Renal cortex interstitium (tissue), 15 donors: ENCODE results near the gene L3MBTL3. TPM values are rescaled to one million over a fixed set of nuclear protein-coding genes. Genes with fewer than 3 reads are reported as not detected.

ENCODE experiments used
- DNase-seq, 11 donors: peaks; one replicate each; pipeline ENCODE4 v3.0.0-alpha.2; 2013; ENCODE audit warnings: low read depth in 9 of 11, low spot score in 4 of 11; ENCODE audit errors: extremely low read depth in 1 of 11
- long read RNA-seq, 16 experiments: transcript quantifications; one replicate each; lab custom pipeline, GENCODE V29; 2026
- polyA plus RNA-seq, 3 donors: library from polyadenylated mRNA; unstranded; fragments of 120-200 nt; gene quantifications; one replicate each; pipeline ENCODE4 v1.2.1, GENCODE V29; 2013; ENCODE audit not compliant: insufficient read length in 3 of 3

Gene L3MBTL3
- polyA plus RNA-seq = 10 to 100 TPM; 16.4 to 21.6 (median 19.1) TPM
- long read RNA-seq, donor 1, partial matches to known transcripts = 6 of 6 reads
- long read RNA-seq, donor 1, other reads (novel, unspliced or antisense) = 0 of 6 reads
- long read RNA-seq, donor 2 = 0 reads
- long read RNA-seq, donor 3, full-length matches to known transcripts = 1 of 1 reads
- long read RNA-seq, donor 3, partial matches to known transcripts = 0 of 1 reads
- long read RNA-seq, donor 3, other reads (novel, unspliced or antisense) = 0 of 1 reads
- long read RNA-seq, donor 4 = 0 reads
- long read RNA-seq, donor 5 = 0 reads
- long read RNA-seq, donor 6, full-length matches to known transcripts = 2 of 2 reads
- long read RNA-seq, donor 6, partial matches to known transcripts = 0 of 2 reads
- long read RNA-seq, donor 6, other reads (novel, unspliced or antisense) = 0 of 2 reads
- long read RNA-seq, donor 7, partial matches to known transcripts = 0 of 1 reads
- long read RNA-seq, donor 7, other reads (novel, unspliced or antisense) = 0 of 1 reads
- long read RNA-seq, donor 8 = 0 reads
- long read RNA-seq, donor 9 = 0 reads
- long read RNA-seq, donor 10 = 0 reads
- long read RNA-seq, donor 11, partial matches to known transcripts = 0 of 1 reads
- long read RNA-seq, donor 11, other reads (novel, unspliced or antisense) = 0 of 1 reads
- long read RNA-seq, donor 12 = 0 reads
- long read RNA-seq, donor 13 = 0 reads
- long read RNA-seq, donor 14, partial matches to known transcripts = 0 of 1 reads
- long read RNA-seq, donor 14, other reads (novel, unspliced or antisense) = 0 of 1 reads
- long read RNA-seq, donor 15 = 0 reads
- long read RNA-seq, donor 16, full-length matches to known transcripts = 2 of 2 reads
- long read RNA-seq, donor 16, partial matches to known transcripts = 0 of 2 reads
- long read RNA-seq, donor 16, other reads (novel, unspliced or antisense) = 0 of 2 reads

DNA sequence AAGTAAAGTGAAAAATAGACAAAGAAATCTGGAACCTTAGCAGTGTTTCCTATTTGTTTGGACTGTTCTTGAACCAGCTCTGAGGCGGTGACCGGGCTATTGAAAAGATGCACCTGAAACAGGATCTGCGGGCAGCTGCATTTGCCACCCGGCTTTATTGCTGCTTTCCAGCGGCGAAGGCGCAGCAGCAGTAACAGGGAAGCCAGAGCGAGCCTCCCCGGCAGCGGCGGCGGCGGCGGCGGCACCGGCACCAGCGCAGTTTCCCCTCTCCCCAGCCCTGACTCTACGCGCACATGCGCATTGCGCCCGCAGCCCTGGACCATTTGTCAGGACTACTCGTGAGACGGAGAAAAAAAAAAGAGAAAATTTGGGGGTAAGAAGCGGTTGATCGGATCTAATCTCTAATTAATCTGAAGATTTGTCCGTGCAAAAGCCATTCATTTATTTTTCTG is at the start of gene L3MBTL3:
TSS of gene L3MBTL3 (plus strand) at position 290 of the 452 bp plus-strand sequence. CDS start 24,119 bp downstream, outside the sequence.
- DNase-seq = peak; percentile 67 to 90 (median 79)

DNA sequence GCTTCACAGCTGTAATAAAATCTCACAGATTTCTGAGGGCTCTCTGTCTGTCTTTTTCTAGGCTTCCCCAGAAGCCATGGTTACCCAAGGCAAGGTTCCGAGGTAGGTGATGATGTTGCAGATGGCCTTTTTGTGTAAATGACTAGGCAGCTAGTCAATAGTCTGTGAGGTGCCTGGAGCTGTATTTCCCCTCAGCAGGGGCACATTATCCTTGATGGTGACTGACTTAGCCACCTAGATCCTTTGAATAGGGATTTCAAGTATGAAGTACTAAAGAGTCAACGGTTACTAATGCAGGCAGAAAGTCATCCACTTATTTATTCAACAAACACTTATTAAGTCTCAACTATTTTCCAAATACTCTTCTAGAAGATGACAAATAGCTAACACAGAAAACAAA is 49.3 kb upstream of the L3MBTL3 start:
- no peak for DNase-seq

DNA sequence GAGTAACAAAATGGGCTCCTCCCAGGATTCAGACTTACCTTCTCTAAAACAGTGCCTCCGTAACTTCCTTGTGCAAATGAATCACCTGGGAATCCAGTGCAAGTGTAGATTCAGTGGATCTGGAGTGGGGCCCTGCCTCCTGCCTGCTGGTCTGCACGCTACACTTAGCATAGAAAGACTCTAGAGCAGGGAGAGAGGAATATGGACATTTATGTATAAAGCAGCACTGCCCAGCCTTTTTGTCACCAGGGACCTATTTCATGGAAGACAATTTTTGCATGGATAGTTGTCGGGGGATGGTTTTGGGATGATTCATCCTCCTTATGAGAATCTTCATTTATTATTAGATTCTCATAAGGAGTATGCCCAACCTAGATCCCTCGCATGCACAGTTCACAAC is 42.3 kb upstream of the L3MBTL3 start:
- no peak for DNase-seq

DNA sequence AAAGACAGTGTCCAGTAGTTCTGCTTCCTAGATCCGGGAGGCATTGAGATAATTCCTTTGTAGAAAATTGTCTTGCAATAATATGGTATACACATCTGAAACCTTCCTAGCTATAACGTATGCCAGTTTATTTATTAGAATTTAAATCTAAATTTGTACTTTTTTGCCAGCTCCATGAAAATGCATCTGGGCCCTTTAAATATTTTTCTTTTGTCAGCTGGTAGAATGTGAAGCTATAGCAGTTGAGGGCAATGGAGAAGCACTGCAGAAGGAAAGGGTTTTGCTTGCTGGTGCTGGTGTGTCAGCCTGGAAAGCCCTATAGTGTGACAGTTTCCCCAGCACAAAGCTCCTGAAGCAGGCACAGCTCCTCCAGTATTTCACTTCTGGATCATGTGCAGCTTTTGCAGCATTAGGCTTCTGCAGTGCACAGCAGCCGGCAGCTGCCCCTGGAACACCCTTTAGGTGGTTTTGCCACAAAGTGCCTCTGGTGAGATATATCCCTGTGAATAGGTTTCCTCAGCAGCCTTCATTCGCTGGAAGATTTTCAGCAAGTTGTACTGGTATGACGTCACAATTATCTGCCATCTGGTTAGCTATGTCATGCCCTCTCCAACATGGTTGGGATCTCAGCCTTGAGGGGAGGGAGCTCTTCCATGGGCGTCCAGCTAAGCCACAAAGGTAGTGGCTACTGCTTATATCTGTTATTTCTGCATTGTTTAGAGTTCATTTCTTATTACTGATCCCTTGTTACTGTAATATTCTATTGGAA is 40.0 kb upstream of the L3MBTL3 start:
- DNase-seq = no peak

DNA sequence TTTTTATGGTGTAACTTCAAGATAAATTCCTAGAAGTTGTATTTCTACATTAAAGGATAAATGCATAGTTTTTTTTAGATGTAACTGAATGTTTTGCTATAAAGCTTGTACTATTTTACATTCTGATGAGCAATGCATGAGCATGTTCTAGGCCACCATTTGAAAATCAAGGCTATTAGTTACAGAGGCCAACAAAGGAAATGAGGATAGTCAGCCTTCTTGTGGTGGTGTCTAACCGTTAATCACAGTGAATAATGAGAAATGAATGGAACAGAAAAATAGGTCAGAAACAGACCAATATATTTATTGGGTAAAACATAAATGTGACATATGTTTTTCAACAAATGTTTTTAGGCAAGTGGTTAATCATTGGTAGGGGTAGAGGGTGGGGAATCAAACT is 37.6 kb upstream of the L3MBTL3 start:
- DNase-seq = no peak

DNA sequence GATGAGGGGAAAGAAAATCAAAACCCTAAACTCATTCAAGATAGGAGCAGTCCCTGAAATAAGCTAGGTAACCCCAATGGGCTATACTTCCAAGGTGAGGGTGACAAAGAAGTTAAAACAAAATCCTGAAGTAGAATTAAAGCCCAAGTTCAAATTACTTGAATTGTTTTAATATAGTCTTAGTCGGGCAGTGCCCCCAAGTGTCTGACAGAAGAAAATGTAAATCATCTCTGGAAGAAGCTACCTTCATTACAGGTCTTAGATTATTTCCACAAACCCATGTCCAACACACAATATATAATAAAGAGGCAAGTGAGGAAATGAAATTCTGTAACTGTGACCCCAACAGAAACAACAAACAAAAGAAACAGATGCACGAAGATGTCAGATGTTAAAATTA is 36.8 kb upstream of the L3MBTL3 start:
- no peak for DNase-seq

DNA sequence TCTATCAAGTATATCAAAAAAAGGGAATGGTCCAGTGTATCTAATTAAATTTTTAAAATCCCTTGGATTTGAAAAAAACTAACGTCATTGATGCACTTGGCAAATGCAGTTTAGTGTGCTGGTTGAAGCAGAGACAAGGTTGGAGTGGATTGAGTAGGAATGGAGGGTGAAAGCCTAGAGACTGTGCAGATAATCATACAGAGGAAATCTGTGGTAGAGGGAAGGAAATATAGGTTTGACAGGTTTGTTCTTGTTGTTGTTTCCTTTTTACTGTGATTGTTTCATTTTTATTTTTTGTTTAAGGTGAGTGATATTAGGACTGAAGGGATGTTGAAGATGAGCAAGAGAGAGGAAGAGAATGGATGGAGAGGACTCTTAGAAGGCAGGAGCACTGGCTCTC is 29.0 kb upstream of the L3MBTL3 start:
- DNase-seq = no peak

DNA sequence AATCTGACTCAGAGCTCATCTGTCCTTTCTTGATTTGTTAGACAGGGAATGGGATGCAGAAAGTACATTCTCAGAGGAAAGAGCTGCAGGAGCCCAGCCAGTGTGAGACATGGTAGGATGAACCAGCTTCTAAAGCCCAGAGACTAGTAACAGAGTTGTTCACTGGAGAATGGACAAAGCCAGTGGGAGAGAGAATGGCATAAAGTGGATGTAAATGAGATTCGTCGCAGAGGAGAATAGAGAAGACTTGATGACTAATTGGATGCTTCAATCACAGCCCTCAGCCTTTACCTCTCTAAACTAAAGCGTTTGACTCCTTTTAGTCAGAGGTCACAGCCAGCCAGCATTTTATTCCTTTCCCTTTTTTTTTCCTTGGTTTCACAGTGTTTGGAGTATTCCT is 25.5 kb upstream of the L3MBTL3 start:
- DNase-seq = no peak

DNA sequence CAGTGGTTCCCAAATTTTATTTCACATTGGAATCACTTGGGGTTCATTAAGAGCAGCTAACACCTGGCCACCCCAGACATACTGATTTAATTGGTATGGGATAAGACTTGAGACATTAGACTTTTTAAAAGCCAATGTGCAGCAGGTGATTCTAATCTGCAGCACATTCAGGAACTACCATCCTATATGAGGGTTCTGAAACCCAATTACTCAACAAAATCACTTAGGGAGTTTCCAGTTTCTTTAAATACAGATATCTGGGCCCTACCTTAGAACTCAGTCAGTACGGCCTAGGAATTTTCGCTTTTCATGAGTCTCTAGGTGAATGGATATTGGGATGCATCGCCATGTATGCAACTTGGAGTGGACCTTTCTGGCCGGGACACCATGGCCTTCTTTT is 24.0 kb upstream of the L3MBTL3 start:
- DNase-seq = no peak

DNA sequence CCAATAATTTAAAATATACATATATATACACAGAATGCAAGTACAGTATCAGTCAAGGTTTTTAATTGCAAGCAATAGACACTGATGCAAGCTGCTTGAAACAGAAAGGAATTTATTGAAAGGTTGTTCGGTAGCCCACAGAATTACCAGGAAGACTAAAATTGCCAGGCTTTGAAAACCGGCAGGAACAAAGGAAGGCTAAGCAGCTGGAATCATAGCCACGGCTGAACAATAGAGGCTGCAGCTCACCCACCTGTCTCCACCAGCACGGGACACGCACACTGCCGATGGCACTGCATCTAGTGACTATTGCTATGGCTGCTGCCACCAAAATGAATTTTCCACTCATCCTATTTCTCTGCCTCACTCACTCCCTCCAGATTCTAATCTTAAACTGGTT is 22.0 kb upstream of the L3MBTL3 start:
- DNase-seq = no peak

DNA sequence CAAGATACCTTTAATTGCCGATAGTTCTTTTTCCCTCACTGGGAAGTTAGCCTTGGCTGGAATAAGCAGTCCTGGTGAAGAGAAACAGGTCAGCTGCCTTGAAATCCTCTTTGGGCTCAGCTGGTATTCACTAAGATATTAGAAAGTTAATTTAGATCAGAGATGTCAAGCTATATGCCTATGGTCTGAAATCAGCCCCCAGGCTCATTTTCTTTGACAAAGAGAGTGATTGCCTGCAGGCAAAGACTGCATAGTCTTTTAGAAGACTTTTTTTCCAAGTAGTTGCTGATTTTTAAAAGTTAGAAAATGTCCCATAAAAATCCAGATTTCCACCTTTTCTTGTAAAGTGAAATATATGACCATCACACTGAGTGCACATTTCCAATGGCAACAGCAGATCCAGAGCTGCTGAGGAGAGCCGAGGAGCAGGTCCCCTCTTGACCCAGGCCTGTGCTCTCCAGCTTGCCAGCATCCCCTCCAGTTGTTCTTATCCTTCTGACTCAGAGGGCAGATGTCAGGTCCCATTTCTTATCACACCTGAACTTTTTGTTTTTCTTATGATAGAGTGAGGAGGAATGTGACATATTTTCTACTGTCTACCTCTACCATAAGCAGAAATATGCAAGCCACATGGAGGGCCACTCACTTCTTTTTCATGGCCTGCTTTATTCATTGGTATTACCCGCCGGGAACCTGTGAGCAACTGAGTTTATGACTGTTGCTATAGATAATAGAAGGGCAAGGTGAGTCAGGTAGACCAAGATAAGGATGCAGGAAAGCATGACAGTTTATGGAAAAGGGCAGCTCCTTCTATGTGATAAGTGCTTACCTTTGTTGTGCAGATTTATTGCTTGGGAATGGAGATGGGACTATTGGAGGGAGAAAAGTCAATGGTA is 17.6 kb upstream of the L3MBTL3 start:
- no peak for DNase-seq

DNA sequence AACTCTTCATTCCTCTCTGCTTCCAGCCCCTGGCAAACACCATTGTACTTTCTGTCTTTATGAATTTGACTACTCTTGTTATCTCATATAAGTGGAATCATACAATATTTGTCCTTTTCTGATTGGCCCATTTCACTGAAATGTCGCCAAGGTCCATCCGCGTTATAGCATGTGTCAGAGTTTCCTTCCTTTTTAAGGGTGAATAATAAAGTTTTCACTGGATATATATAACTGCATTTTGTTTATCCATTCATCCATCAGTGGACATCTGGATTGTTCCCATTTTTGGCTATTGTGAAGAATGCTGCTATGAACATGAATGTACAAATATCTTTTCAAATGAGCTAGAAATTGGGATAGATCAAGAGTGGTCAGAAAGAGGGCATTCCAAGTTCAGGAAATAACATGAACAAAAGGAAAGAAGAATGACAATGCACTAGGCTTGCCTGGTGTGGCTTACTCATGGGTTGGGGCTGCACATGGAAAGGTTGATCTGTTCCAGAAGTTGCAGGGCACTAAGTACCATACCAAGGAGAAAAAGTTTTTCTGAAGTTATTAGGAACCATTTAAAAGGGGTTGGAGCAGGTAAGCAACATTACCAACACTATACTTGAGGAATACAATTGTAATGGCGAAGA is 10.0 kb upstream of the L3MBTL3 start:
- no peak for DNase-seq

DNA sequence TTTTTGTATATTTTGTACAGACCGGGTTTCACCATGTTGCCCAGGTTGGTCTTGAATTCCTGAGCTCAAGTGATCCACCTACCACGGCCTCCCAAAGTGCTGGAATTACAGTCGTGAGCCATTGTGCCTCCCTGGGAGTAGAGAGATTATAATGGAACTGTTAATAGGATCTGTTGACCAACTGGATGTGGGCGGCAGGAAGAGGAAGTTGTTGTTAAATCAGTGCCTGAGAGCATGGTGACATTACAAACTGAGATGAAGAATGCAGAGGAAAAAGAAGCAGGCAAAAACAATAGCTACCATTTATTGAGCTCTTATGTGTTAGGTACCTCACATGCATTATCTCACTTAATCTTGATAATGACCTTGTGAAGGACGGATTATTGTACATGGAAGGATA is 9.2 kb upstream of the L3MBTL3 start:
- no peak for DNase-seq

DNA sequence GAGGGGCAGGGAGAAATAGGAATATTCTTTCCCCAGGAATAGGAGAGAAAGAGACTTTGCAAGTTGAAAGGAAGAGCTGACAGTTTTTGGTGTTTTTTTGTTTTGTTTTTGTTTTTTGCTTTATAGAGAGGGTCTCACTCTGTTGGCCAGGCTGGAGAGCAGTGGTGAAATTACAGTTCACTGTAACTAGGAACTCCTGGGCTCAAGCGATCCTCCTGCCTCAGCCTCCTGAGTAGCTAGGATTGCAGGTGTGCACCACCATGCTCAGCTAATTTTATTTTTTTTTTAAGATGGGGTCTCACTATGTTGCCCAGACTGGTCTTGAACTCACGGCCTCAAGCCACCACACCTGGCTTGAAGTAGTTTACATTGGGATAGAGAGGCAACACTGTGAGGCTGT is 8.0 kb upstream of the L3MBTL3 start:
- no peak for DNase-seq

DNA sequence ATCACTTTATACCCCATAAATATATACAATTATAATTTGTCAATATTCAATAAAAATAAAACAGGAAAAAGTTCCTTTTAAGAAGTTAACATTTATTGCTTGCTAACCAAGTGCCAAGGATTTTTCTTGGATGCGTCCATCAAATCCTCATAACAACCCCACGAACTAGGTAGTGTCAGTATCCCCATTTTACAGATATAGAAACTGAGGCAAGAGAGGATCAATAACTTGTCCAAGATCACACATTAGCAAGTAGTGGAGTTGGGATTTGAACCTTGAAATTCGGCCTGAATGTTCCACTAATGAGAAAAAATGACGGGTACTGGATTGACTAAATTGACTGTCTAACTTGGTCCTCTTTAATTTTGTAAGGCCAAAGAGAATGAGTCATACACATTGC is 5.7 kb upstream of the L3MBTL3 start:
- no peak for DNase-seq

DNA sequence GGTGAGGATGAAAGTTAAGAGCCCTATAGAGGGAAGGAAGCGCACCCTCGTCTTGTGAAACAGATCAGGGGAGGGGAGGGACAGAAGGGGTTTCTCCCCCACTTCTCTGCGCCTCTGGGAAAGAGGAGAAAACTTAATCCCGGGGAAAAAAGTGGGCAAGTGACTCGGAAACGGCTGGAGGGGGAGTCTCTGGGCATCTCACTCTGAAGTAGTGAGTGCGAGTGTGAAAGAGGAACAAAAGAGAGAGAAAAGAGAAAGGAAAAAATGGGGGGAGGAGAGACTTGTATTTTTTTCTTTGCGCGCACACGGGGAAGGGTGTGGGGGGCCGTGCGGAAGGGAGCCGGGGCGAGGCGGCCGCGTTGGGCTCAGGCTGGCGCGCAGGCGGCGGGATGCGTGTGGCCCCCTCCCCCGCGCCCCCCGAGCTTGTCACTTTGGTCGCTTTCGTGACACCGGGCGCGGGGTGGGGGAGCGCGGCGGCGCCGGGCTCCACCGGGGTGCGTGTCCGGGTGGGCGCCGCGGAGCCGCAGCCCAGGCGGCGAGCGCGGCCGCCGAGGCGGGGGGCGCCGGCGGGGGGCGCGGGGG is 454 bp downstream of the L3MBTL3 start:
- DNase-seq = peak in 6 of 11 donors; percentile 7 to 31 (median 17)

DNA sequence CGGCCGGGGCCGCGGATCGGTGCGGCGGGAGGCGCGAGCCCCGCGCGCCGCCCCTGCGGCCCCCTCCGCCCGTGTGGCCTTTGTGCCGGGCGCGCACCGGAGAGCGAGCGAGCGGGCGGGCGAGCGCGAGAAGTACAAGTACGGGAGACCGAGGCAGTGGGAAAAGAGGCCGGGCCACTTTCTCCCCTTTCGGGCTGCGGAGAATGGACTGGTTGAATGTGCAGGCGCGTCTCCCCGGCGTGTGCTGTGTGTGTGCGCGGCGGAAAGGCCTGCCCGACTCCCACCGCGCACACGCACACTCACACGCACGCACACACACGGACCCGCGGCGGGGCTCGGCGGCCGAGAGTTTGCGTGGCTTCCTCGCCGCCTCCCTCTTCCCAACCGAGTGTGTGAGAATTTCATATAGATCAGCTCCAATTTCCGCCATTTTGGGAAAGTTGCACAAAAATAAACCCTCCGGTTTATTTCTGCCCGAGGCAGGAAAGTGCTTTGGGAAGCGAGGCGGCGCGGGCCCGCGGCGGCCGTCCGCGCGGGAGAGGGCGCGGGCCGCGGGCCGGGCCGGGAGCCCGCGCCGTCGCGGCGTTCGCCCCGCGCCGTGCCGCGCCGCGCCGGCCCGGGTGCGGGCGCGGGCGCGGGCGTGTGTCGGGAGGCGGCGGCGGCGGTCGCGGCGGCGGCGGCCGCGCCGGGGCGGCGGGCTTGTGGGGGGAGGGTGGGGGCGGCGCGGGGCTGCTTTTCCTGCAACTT is 1.1 kb downstream of the L3MBTL3 start:
- peak in 8 of 11 donors; percentile 17 to 36 (median 30) for DNase-seq
